ENCODE results near the gene DNAH11. TPM values are rescaled to one million over a fixed set of nuclear protein-coding genes. Genes with fewer than 3 reads are reported as not detected.

DNAH11 gene
- total RNA-seq, 6 experiments from 2014 or later: 0.17 to 5.5 (median 1.2) TPM

DNA sequence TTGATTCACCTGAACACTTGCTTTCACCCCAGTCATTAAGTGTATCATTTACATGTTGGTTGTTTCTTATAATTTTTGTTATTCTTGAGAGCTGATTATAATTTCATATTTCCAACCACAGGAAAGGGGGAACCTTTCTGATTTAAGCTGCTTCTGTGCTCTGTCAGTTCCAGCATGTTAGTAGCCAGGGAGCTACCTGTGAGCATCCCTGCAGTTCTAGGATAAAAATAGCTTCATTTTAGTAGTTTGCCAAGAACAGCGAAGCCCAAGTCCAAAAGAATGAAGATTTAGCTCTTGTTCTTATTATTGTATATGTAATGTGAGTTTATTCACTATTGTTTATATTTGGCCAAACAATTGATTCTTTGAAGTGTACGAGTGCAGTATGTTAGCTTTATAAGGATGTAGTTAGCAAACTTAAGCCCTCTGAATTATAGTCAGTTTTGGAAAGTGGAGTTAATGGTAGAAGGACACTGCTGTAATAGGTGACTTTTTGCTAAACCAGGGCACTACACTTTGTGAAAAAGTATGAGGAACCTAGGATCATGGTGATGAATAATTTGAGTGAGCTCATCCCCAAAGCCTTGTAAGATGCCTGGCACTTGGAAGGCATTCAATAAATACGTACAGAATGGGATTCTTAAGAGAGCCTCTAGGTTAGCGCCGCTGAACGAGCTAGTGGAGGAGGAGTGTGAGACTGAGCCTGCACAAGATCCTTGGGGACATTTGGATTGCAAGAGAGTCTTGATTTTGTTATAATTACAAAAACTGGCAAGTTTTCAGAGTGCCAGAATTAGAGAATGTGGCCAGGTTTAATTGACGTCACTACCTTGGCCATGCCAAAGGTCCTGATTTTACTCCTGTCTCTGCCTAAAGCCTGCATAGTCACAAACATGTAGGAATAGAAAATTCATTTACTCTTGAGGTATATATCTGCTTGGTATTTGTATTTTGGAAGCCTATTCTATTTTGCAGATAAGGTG, 29.8 kb downstream of the DNAH11 start:
- DNase-seq: peak in 1 of 3 donors; percentile 52
- peak in 2 of 4 donors; percentile 28 to 44 for ATAC-seq
- no peaks in the 10 kb centered on the region for H3K27me3 ChIP-seq
- H3K36me3 ChIP-seq: no peaks in the 10 kb centered on the region
- no peak overlapping the region for H3K4me3 ChIP-seq
- H3K4me1 ChIP-seq: peaks cover 0 to 4% (median 0%) of the 10 kb centered on the region in 4 donors
- intact Hi-C loops (cut with DNase I): no loop called here
- WGBS (ENCODE audit: insufficient coverage, low coverage, low lambda C conversion rate, missing lambda C conversion rate): 73% methylated on average over 4 of the region's 7 CpGs
- TF ChIP-seq, protein P1, sequence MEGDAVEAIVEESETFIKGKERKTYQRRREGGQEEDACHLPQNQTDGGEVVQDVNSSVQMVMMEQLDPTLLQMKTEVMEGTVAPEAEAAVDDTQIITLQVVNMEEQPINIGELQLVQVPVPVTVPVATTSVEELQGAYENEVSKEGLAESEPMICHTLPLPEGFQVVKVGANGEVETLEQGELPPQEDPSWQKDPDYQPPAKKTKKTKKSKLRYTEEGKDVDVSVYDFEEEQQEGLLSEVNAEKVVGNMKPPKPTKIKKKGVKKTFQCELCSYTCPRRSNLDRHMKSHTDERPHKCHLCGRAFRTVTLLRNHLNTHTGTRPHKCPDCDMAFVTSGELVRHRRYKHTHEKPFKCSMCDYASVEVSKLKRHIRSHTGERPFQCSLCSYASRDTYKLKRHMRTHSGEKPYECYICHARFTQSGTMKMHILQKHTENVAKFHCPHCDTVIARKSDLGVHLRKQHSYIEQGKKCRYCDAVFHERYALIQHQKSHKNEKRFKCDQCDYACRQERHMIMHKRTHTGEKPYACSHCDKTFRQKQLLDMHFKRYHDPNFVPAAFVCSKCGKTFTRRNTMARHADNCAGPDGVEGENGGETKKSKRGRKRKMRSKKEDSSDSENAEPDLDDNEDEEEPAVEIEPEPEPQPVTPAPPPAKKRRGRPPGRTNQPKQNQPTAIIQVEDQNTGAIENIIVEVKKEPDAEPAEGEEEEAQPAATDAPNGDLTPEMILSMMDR (IDR thresholded peaks at IDR 0.05): no peak
- no peak for TF ChIP-seq POLR2A (IDR thresholded peaks at IDR 0.05)
- H3K27ac ChIP-seq: no peak overlapping the region
- no peaks in the 10 kb centered on the region for H3K9me3 ChIP-seq

DNA sequence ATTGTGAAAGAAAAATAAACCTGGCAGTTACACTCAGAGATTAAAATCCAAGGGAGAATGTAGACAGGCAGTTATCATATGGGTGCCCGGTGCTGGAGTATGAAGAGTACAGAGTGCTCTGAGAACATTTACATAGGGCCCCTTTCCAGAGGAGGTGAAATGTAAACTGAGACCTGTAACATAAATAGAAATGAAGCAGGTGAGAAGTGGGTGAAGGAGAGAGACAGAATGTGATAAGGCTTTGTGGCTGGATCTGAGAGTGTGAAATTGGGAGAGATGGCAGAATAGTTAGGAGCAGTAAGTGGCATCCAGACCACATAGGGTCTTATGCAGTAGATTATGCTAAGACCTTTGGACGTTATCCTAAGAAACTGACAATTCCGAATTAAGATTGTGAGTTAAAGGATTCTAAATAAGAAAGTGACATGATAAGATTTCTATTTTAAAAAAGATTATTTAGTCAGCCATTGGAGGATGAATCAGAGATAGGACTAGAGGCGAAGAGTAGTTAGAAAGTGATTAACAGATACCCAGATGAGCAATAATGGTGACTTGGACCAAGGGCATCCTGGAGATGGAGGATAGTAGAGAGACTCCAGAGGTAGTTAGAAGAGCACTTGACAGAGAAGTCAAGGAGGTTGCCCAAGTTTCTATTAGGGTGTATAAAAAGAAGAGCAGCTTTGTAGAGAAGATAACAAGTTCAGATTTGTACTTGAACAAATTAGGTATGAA, 36.7 kb downstream of the DNAH11 start:
- TF ChIP-seq, protein P1 (IDR thresholded peaks at IDR 0.05): no peak
- no peak for TF ChIP-seq POLR2A (IDR thresholded peaks at IDR 0.05)
- ATAC-seq (peak in 2 of 4 donors; percentile 7 to 17), DNase-seq (no peak)
- Histone ChIP-seq H3K27me3 (no peaks in the 10 kb centered on the region), H3K4me1 (peaks cover 0 to 4% (median 0%) of the 10 kb centered on the region in 4 donors), H3K4me3 (no peak overlapping the region), H3K27ac (no peak overlapping the region), H3K36me3 (no peaks in the 10 kb centered on the region), H3K9me3 (no peaks in the 10 kb centered on the region)
- WGBS (ENCODE audit: insufficient coverage, low coverage, low lambda C conversion rate, missing lambda C conversion rate): 84% methylated on average over 4 of the region's 4 CpGs
- intact Hi-C loops (cut with DNase I): no loop called here

DNA sequence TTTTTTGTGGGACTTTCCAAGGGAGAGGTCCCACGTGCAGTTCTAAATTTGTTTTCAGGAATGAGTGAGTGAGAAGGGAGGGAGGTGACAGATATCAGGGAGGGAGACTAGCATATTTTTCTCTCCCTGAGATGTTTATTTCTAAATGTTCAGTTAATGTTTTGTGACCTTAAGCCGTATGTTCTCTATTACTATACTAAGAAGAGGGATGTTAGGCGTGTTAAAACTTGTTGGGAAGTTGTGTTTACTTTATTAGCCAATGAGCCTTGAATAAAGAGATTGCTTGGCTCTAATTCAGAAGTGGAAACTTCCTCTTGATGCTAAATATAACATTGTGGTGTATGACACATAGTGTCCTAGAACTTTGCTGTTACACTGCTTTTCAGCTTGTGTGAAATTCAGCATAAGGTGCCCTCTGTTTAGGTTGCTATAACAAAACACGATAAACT, 37.3 kb downstream of the DNAH11 start:
- H3K27ac ChIP-seq: peak overlapping the region; percentile 19 to 45 (median 22)
- 11% methylated on average over 4 of the region's 4 CpGs for WGBS (ENCODE audit: insufficient coverage, low coverage, low lambda C conversion rate, missing lambda C conversion rate)
- intact Hi-C loops (cut with DNase I): no loop called here

DNA sequence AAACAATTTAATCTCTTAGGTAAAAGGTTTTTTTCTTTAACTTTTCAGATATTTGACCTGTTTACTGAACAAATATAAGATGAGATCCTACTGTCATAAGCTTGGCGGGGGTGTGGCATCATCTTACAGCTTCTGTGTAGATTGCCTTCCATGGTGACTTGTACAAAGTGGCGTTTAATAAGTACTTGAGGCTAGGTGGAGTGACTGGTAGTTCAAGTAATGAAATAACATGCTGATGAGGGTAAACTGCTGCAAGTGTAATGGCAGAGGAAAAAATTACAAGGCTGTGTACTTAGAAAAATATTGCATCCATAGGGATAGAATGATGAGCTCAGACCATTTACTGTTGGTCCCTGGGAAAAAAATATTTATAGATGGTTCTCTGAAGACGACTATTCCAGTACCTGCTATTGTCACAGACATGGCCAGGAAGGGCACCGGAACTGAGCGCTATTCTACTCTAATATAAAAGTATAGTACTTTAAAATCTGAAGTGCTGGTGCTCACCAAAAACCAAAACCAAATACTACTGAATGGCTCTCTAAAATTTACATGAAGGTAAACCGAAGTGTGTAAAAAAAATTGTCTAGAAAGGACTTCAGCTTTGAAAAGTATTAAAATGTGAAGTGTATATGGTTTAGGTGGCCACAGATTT, 42.4 kb downstream of the DNAH11 start:
- WGBS (ENCODE audit: insufficient coverage, low coverage, low lambda C conversion rate, missing lambda C conversion rate): 89% methylated on average over 6 of the region's 6 CpGs
- intact Hi-C loops (cut with DNase I): no loop called here

More for the DNA sequence above, 37.3 kb downstream of the DNAH11 start:
- DNase-seq (no peak), ATAC-seq (peak; percentile 84 to 97 (median 92))
- H3K27me3 ChIP-seq: no peaks in the 10 kb centered on the region
- H3K9me3 ChIP-seq: no peaks in the 10 kb centered on the region
- no peaks in the 10 kb centered on the region for H3K36me3 ChIP-seq
- no peak overlapping the region for H3K4me3 ChIP-seq
- H3K4me1 ChIP-seq: peaks cover 0 to 4% (median 0%) of the 10 kb centered on the region in 4 donors
- TF ChIP-seq, protein P1 (IDR thresholded peaks at IDR 0.05): no peak
- no peak for TF ChIP-seq POLR2A (IDR thresholded peaks at IDR 0.05)

More for the DNA sequence above, 42.4 kb downstream of the DNAH11 start:
- no peak for ATAC-seq
- no peaks in the 10 kb centered on the region for H3K36me3 ChIP-seq
- TF ChIP-seq POLR2A (IDR thresholded peaks at IDR 0.05): no peak
- TF ChIP-seq, protein P1 (IDR thresholded peaks at IDR 0.05): no peak
- no peak overlapping the region for H3K4me3 ChIP-seq
- no peaks in the 10 kb centered on the region for H3K27me3 ChIP-seq
- no peak overlapping the region for H3K27ac ChIP-seq
- H3K9me3 ChIP-seq: no peaks in the 10 kb centered on the region
- peaks cover 0 to 4% (median 0%) of the 10 kb centered on the region in 4 donors for H3K4me1 ChIP-seq
- DNase-seq: no peak
